ES-I3 (cell line): ENCODE measurements around the gene TYRO3.

ENCODE experiments used
- H3K36me3 ChIP-seq: 2 replicates; pipeline ENCODE4 v1.6.1; 2013; ENCODE audit warnings: mild to moderate bottlenecking, low read length, control low read depth, moderate library complexity; ENCODE audit not compliant: insufficient read depth
- H3K4me1 ChIP-seq: 2 replicates; pipeline ENCODE4 v1.6.1; 2013; ENCODE audit warnings: mild to moderate bottlenecking, control low read depth, low read length; ENCODE audit not compliant: insufficient read depth
- H3K9ac ChIP-seq: 2 replicates; pipeline ENCODE4 v1.6.1; 2013; ENCODE audit warnings: low read depth, mild to moderate bottlenecking, low read length, moderate library complexity
- H3K9me3 ChIP-seq: 2 replicates; pipeline ENCODE4 v1.6.1; 2013; ENCODE audit warnings: mild to moderate bottlenecking, low read length, moderate library complexity; ENCODE audit not compliant: control insufficient read depth, insufficient read depth

TYRO3 gene

GRCh38 chr15:41536866-41537265 is 22.1 kb upstream of the TYRO3 start:
- Histone ChIP-seq H3K4me1 (no peaks in the 10 kb centered on the region), H3K36me3 (peaks cover 13% of the 10 kb centered on the region), H3K9ac (no peak overlapping the region), H3K9me3 (no peaks in the 10 kb centered on the region)

DNA sequence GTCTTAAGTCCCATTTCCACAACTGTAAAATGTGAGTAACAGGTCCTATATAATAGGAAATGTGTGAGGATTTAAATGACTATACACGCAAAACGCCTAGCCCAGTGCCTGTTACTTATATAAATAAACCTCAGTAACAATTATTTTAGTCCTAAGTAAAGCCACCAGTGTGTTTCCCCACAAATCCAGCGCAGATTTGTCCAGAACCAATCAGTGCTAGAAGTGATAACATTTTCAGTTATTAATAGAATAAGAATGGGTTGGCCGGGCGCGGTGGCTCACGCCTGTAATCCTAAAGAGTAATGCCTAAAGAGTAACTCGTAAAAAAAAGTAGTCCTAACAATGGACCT is 15.5 kb upstream of the TYRO3 start:
- H3K9me3 ChIP-seq: no peaks in the 10 kb centered on the region
- H3K4me1 ChIP-seq: no peaks in the 10 kb centered on the region
- H3K9ac ChIP-seq: peak overlapping the region; percentile 96
- H3K36me3 ChIP-seq: no peaks in the 10 kb centered on the region; the same call in 1 of the 2 replicates

- no peak overlapping the region; the same call in 1 of the 2 replicates for H3K9ac ChIP-seq
Measured at GRCh38 chr15:41544650-41545015, 14.4 kb upstream of the TYRO3 start.

GRCh38 chr15:41545218-41545617 is 13.8 kb upstream of the TYRO3 start:
- H3K4me1 ChIP-seq: no peaks in the 10 kb centered on the region
- H3K36me3 ChIP-seq: no peaks in the 10 kb centered on the region; the same call in 1 of the 2 replicates
- H3K9me3 ChIP-seq: no peaks in the 10 kb centered on the region
- H3K9ac ChIP-seq: no peak overlapping the region

More at GRCh38 chr15:41544650-41545015, 14.4 kb upstream of the TYRO3 start:
- Histone ChIP-seq H3K36me3 (no peaks in the 10 kb centered on the region; the same call in 1 of the 2 replicates), H3K9me3 (no peaks in the 10 kb centered on the region), H3K4me1 (no peaks in the 10 kb centered on the region)

DNA sequence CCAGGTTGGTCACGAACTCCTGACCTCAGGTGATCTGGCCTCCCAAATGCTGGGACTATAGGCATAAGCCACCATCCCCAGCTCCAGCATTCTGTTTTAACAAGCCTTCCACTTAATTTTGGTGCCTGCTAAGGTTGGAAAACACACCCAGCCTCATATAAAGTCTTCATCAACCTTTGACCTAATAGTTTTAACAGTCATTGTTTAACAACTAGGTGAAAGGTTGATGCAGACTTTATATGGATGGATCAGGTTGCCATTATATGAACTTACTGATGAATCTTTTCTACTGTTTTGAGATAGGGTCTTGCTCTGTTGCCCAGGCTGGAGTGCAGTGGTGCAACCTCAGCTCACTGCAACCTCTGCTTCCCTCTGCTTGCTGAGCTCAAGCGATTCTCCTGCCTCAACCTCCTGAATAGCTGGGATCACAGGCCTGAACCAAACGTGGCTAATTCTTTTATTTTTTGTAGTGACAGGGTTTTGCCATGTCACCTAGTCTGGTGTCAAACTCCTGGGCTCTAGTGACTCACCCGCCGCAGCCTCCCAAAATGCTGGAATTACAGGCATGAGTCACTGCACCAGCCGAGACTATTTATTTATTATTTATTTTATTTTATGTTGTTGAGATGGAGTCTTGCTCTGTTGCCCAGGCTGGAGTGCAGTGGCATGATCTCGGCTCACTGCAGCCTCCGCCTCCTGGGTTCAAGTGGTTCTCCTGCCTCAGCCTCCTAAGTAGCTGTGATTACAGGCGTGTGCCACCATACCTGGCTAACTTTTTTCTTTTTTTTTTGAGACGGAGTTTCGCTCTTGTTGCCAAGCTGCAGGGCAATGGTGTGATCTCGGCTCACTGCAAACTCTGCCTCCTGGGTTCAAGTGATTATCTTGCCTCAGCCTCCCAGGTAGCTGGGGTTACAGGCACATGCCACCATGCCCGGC is 11.9 kb upstream of the TYRO3 start:
- H3K36me3 ChIP-seq: no peaks in the 10 kb centered on the region; the same call in 1 of the 2 replicates
- H3K9me3 ChIP-seq: no peaks in the 10 kb centered on the region
- no peaks in the 10 kb centered on the region for H3K4me1 ChIP-seq
- H3K9ac ChIP-seq: no peak overlapping the region

GRCh38 chr15:41550066-41550775 is 8.8 kb upstream of the TYRO3 start:
- H3K4me1 ChIP-seq: no peaks in the 10 kb centered on the region
- no peak overlapping the region for H3K9ac ChIP-seq
- H3K9me3 ChIP-seq: no peaks in the 10 kb centered on the region
- no peaks in the 10 kb centered on the region for H3K36me3 ChIP-seq

- no peaks in the 10 kb centered on the region for H3K36me3 ChIP-seq
- no peaks in the 10 kb centered on the region for H3K9me3 ChIP-seq
- peaks cover 6% of the 10 kb centered on the region; the same call in 1 of the 2 replicates for H3K4me1 ChIP-seq
- H3K9ac ChIP-seq: no peak overlapping the region
Measured at GRCh38 chr15:41553731-41554130, 5.3 kb upstream of the TYRO3 start.

GRCh38 chr15:41554343-41554742 is 4.7 kb upstream of the TYRO3 start:
- no peaks in the 10 kb centered on the region for H3K9me3 ChIP-seq
- peaks cover 6% of the 10 kb centered on the region; the same call in 1 of the 2 replicates for H3K4me1 ChIP-seq
- no peaks in the 10 kb centered on the region for H3K36me3 ChIP-seq
- no peak overlapping the region for H3K9ac ChIP-seq

- Histone ChIP-seq H3K4me1 (peaks cover 6% of the 10 kb centered on the region; the same call in 1 of the 2 replicates), H3K9me3 (no peaks in the 10 kb centered on the region), H3K36me3 (no peaks in the 10 kb centered on the region), H3K9ac (no peak overlapping the region)
Measured at GRCh38 chr15:41554915-41555314, 4.1 kb upstream of the TYRO3 start.

- H3K9me3 ChIP-seq: no peaks in the 10 kb centered on the region
- H3K4me1 ChIP-seq: peaks cover 19% of the 10 kb centered on the region
- H3K9ac ChIP-seq: no peak overlapping the region
- no peaks in the 10 kb centered on the region for H3K36me3 ChIP-seq
Measured at GRCh38 chr15:41556677-41557076, 2.3 kb upstream of the TYRO3 start.

GRCh38 chr15:41557673-41558399 is 1.2 kb upstream of the TYRO3 start:
- no peaks in the 10 kb centered on the region for H3K9me3 ChIP-seq

DNA sequence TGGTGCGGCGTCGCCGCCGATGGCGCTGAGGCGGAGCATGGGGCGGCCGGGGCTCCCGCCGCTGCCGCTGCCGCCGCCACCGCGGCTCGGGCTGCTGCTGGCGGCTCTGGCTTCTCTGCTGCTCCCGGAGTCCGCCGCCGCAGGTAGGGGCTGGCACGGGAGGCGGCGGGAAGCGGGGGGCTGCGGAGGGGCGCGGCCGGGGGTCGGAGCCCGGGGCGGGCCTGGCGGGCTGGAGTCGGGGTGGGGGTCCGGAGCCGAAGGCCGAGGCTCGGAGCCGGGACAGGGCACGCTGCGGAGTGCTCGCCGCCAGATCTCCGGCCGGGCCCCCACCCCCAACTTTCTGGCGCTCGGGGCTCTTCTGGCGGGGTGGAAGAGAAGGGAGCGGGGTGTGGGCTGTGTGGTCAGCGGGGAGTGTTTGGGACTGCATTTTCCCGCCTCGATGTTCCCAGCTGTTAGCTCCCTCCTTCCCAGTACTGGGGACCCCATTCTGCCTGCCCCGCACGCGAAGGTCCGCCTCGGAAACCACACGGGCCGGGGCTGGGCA is 299 bp downstream of the TYRO3 start:
- Histone ChIP-seq H3K9ac (peak overlapping the region; percentile 87), H3K4me1 (peaks cover 46% of the 10 kb centered on the region), H3K36me3 (no peaks in the 10 kb centered on the region), H3K9me3 (no peaks in the 10 kb centered on the region)

More at GRCh38 chr15:41557673-41558399, 1.2 kb upstream of the TYRO3 start:
- peak overlapping the region; percentile 87 for H3K9ac ChIP-seq
- H3K4me1 ChIP-seq: peaks cover 31% of the 10 kb centered on the region
- H3K36me3 ChIP-seq: no peaks in the 10 kb centered on the region

- Histone ChIP-seq H3K36me3 (no peaks in the 10 kb centered on the region), H3K9me3 (no peaks in the 10 kb centered on the region), H3K9ac (peak overlapping the region; percentile 87; the same call in 1 of the 2 replicates), H3K4me1 (peaks cover 57% of the 10 kb centered on the region)
Measured at GRCh38 chr15:41560572-41560874, 1.5 kb downstream of the TYRO3 start.

DNA sequence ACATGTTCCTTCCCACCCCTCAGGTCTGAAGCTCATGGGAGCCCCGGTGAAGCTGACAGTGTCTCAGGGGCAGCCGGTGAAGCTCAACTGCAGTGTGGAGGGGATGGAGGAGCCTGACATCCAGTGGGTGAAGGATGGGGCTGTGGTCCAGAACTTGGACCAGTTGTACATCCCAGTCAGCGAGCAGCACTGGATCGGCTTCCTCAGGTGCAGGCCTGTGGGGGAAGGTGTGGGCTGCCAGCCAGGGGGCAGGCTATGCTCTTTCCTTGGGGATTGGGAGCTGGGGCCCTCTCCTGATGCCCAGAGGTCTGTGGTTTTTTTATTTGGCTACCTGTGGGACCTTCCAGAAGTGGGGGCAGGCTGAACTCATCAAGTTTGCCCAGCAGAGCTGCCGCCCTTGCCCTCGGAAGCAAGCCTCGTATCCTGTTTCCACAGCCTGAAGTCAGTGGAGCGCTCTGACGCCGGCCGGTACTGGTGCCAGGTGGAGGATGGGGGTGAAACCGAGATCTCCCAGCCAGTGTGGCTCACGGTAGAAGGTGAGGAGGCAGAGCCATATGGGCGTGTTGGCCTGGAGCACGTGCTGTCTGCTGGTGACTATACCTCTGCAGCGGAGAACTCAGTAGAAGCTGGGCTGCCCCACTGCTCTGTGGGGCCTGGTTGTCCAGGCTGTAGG is 2.2 kb downstream of the TYRO3 start:
- Histone ChIP-seq H3K4me1 (peaks cover 64% of the 10 kb centered on the region), H3K36me3 (no peaks in the 10 kb centered on the region), H3K9me3 (no peaks in the 10 kb centered on the region), H3K9ac (no peak overlapping the region)
